Measurements from ENCODE around the gene TAS2R1.

Gene TAS2R1

GRCh38 chr5:9588254-9588653, 41.9 kb downstream of the TAS2R1 start:
- no peak for DNase-seq (ENCODE audit: low read depth)

GRCh38 chr5:9587135-9587534, 43.0 kb downstream of the TAS2R1 start:
- no peak for DNase-seq (ENCODE audit: low read depth)

DNA sequence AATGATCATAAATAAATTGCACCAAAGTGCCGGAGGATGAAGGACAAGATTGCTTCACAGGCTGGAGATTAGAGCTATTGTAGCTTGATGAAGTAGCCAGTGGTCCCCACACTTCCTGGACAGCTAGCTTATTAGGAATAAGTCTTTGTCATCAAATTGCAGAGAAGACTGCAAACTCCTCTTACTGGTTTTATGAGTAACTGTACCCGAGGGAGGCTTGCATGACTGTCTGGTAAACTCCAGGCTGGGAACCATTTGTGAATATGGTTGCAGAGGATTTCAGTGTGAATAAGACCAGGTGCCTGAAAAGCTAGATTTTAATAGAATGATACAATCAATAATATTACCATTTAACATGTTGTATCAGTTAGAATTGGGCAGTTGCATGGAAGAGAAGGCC, 47.7 kb downstream of the TAS2R1 start:
- DNase-seq (ENCODE audit: low read depth): no peak
